HepG2 (cell line): ENCODE data around the gene PCDHGB7. TPM values are rescaled to one million over a fixed set of nuclear protein-coding genes. Genes with fewer than 3 reads are reported as not detected.
"Not testable (repeated sequence)": the region's sequence is repeated elsewhere in the genome, so short reads cannot be mapped to it uniquely, and the experiment has no call there.

Experiments
- ATAC-seq: fragments of 200-7000 bp; cut with Tn5 transposase; 3 replicates; pipeline ENCODE4 v1.9.1; 2020; ENCODE audit warnings: mild to moderate bottlenecking, moderate library complexity
- BruUV-seq: library from RNA; stranded (reverse); fragments of 400-500 nt; replicated peaks from 2 replicates; lab custom pipeline; 2021; lab: Mats Ljungman, UMichigan
- CTCF ChIA-PET: fragments of 300-600 bp; formaldehyde crosslinking; extraction: SDS; loops from one replicate; lab custom pipeline; 2021; ENCODE audit warnings: low total read pairs, inconsistent platforms, low intra/inter-chr PET ratio; lab: Yijun Ruan, JAX
- POLR2A ChIA-PET: fragments of 350-600 bp; sonication (Branson Sonifier 250); formaldehyde crosslinking; loops from one replicate; lab custom pipeline; 2020; ENCODE audit warnings: antibody characterized with exemption, inconsistent platforms; lab: Yijun Ruan, JAX
- DNase-seq: peaks from one replicate; pipeline ENCODE4 v3.0.0-alpha.2; 2015; ENCODE audit warnings: low spot score
- FAIRE-seq: peaks from 3 replicates; lab custom pipeline; 2011; peaks lifted over from hg19 to GRCh38; lab: Jason Lieb, UNC
- H2AFZ ChIP-seq: one replicate; pipeline ENCODE4 v1.6.1; 2011; ENCODE audit warnings: low read length, inconsistent platforms
- H3K27ac ChIP-seq: fragments of 300-600 bp; 3 replicates; pipeline ENCODE4 v1.8.0; 2011; ENCODE audit warnings: mixed run types, mild to moderate bottlenecking, mixed read lengths, low read length, inconsistent platforms; ENCODE audit not compliant: insufficient read depth; ENCODE audit errors: extremely low read length
- H3K27me3 ChIP-seq, 2 experiments: fragments of 200-600 bp in 1 of 2; 2 replicates in 1 of 2; 3 replicates in 1 of 2; pipeline versions ENCODE4 v1.6.0 to v1.8.0; 2011; ENCODE audit warnings: low read length in 2 of 2, mild to moderate bottlenecking in 2 of 2, moderate library complexity in 2 of 2, inconsistent platforms in 1 of 2; ENCODE audit not compliant: insufficient read depth in 2 of 2, control insufficient read depth in 1 of 2
- H3K36me3 ChIP-seq, 2 experiments: fragments of 200-600 bp in 1 of 2; replicated peaks in 1 of 2; 2 replicates in 1 of 2; 3 replicates in 1 of 2; pipeline versions ENCODE4 v1.5.1 to v1.8.0; 2011; ENCODE audit warnings: low read length in 2 of 2, inconsistent platforms in 1 of 2; ENCODE audit not compliant: insufficient read depth in 2 of 2, control insufficient read depth in 1 of 2
- H3K4me1 ChIP-seq: 2 replicates; pipeline ENCODE4 v1.5.1; 2012; ENCODE audit warnings: low read length, inconsistent platforms; ENCODE audit not compliant: insufficient read depth
- H3K4me2 ChIP-seq: 2 replicates; pipeline ENCODE4 v1.6.0; 2011; ENCODE audit warnings: low read depth, low read length, inconsistent platforms
- H3K4me3 ChIP-seq, 3 experiments: fragments of 200-600 bp in 1 of 3; sonication (generic), shearing (Covaris generic) in 1 of 3; replicated peaks in 1 of 3; 2 replicates each; pipeline ENCODE4 v1.5.1; 2011 to 2016; ENCODE audit warnings: low read length in 3 of 3, inconsistent platforms in 2 of 3, low read depth in 2 of 3, mild to moderate bottlenecking in 2 of 3, control low read depth in 1 of 3, mixed read lengths in 1 of 3; ENCODE audit not compliant: insufficient read depth in 1 of 3
- H3K79me2 ChIP-seq: one replicate; pipeline ENCODE4 v1.6.1; 2011; ENCODE audit warnings: low read length, inconsistent platforms; ENCODE audit not compliant: insufficient read depth
- H3K9ac ChIP-seq: 2 replicates; pipeline ENCODE4 v1.6.0; 2011; ENCODE audit warnings: mild to moderate bottlenecking, low read depth, low read length, inconsistent platforms; ENCODE audit not compliant: insufficient read depth
- H3K9me3 ChIP-seq: 2 replicates; pipeline ENCODE4 v1.5.1; 2012; ENCODE audit warnings: mild to moderate bottlenecking, low read length
- H4K20me1 ChIP-seq: 2 replicates; pipeline ENCODE4 v1.6.0; 2011; ENCODE audit warnings: inconsistent platforms, mild to moderate bottlenecking, low read length, moderate library complexity; ENCODE audit not compliant: insufficient read depth
- ATF7-NPFF ChIP-seq: sonication (generic); formaldehyde crosslinking; IDR thresholded peaks from 2 replicates; pipeline ENCODE4 v1.8.1; 2023; ENCODE audit warnings: mild to moderate bottlenecking, low read depth, missing genetic modification reagents, moderate library complexity
- KLF16 ChIP-seq, 2 experiments: sonication (generic) in 1 of 2; formaldehyde crosslinking in 1 of 2; IDR thresholded peaks; 2 replicates each; pipeline versions ENCODE4 v1.6.1 to v1.8.0; 2016 to 2023; ENCODE audit warnings: missing genetic modification reagents in 2 of 2, missing compliant biosample characterization in 1 of 2
- SMYD3 ChIP-seq: sonication (generic); formaldehyde crosslinking; IDR thresholded peaks from 2 replicates; pipeline ENCODE4 v1.8.1; 2023; ENCODE audit warnings: mild to moderate bottlenecking, missing genetic modification reagents
- SNAI1 ChIP-seq: sonication (generic); formaldehyde crosslinking; IDR thresholded peaks from 2 replicates; pipeline ENCODE4 v1.5.0; 2020; ENCODE audit warnings: mild to moderate bottlenecking, missing genetic modification reagents, borderline replicate concordance
- SRSF9 ChIP-seq: fragments of 200-400 bp; formaldehyde crosslinking; IDR thresholded peaks from 2 replicates; pipeline ENCODE4 v1.6.1; 2018; ENCODE audit warnings: borderline replicate concordance, mild to moderate bottlenecking, low read depth, low read length; ENCODE audit not compliant: insufficient read depth, poor library complexity, severe bottlenecking
- WGBS: methylation state at CpG from one replicate; pipeline ENCODE4 v1.1.6; 2017; ENCODE audit warnings: low lambda C conversion rate; 5-methylcytosine and 5-hydroxymethylcytosine counted together
- in situ Hi-C: cut with HindIII; loops from 2 replicates; pipeline ENCODE4 v1.10.0; 2017; ENCODE audit warnings: low pct_unique_long_range_greater_than_20kb; ENCODE audit not compliant: extremely low pct_ligation_motif_present
- intact Hi-C: fragments of 100-400 bp; cut with micrococcal nuclease; formaldehyde crosslinking; loops from one replicate; pipeline ENCODE4 v1.10.0; 2022; ENCODE audit not compliant: unreplicated experiment
- polyA plus RNA-seq, 8 experiments: library from polyadenylated mRNA; depleted of rRNA in 3 of 8; stranded (reverse) in 7 of 8; unstranded in 1 of 8; fragments of >200 nt; fragmentation: Illumina TruSeq in 4 of 8; extraction: Trizol in 4 of 8; gene quantifications; 2 replicates each; pipeline versions ENCODE4 v1.2.1 to v1.2.3, GENCODE V29; 2011 to 2016; ENCODE audit warnings: low read depth in 4 of 8, missing spikeins in 1 of 8, mixed read lengths in 1 of 8; ENCODE audit not compliant: insufficient read depth in 1 of 8
- total RNA-seq, 5 experiments: library from RNA; depleted of rRNA; stranded (reverse); fragments of >200 nt; fragmentation: Illumina TruSeq; extraction: Trizol; gene quantifications; 2 replicates each; pipeline ENCODE4 v1.2.3, GENCODE V29; 2016; ENCODE audit warnings: low read depth in 1 of 5

Gene PCDHGB7
- total and polyA plus RNA-seq, 2 of the 13 experiments (the other 11 are each of a cell fraction or from before 2014, with no cell fraction given): 0.08 to 0.18 TPM

DNA sequence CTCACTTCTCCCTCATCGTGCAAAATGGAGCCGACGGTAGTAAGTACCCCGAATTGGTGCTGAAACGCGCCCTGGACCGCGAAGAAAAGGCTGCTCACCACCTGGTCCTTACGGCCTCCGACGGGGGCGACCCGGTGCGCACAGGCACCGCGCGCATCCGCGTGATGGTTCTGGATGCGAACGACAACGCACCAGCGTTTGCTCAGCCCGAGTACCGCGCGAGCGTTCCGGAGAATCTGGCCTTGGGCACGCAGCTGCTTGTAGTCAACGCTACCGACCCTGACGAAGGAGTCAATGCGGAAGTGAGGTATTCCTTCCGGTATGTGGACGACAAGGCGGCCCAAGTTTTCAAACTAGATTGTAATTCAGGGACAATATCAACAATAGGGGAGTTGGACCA, 13.8 kb downstream of the PCDHGB7 start (continued):
- TF ChIP-seq SNAI1 (no peak), SMYD3 (CRISPR knock-in tag) (no peak), KLF16 (CRISPR knock-in tag; IDR thresholded peaks at IDR 0.05) (no peak), ATF7-NPFF (CRISPR knock-in tag) (no peak), SRSF9 (no peak)

DNA sequence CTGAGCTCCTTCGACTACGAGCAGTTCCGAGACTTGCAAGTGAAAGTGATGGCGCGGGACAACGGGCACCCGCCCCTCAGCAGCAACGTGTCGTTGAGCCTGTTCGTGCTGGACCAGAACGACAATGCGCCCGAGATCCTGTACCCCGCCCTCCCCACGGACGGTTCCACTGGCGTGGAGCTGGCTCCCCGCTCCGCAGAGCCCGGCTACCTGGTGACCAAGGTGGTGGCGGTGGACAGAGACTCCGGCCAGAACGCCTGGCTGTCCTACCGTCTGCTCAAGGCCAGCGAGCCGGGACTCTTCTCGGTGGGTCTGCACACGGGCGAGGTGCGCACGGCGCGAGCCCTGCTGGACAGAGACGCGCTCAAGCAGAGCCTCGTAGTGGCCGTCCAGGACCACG, 14.8 kb downstream of the PCDHGB7 start:
- CTCF ChIA-PET, H3K9ac ChIP-seq, H3K27ac ChIP-seq, intact Hi-C loops, H2AFZ ChIP-seq, in situ Hi-C loops, H3K4me3 ChIP-seq, DNase-seq, POLR2A ChIA-PET, H3K79me2 ChIP-seq, H4K20me1 ChIP-seq, H3K4me1 ChIP-seq, BruUV-seq, ATAC-seq, H3K36me3 ChIP-seq, FAIRE-seq, H3K4me2 ChIP-seq, H3K27me3 ChIP-seq: not testable (repeated sequence)
- WGBS: 86% methylated on average over 8 of the region's 38 CpGs
- H3K9me3 ChIP-seq: peaks cover 19% of the 10 kb centered on the region; the same call in 1 of the 2 replicates

DNA sequence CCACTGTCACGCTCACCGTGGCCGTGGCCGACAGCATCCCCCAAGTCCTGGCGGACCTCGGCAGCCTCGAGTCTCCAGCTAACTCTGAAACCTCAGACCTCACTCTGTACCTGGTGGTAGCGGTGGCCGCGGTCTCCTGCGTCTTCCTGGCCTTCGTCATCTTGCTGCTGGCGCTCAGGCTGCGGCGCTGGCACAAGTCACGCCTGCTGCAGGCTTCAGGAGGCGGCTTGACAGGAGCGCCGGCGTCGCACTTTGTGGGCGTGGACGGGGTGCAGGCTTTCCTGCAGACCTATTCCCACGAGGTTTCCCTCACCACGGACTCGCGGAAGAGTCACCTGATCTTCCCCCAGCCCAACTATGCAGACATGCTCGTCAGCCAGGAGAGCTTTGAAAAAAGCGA, 15.2 kb downstream of the PCDHGB7 start:
- peaks cover 19% of the 10 kb centered on the region; the same call in 1 of the 2 replicates for H3K9me3 ChIP-seq
- H3K27me3 ChIP-seq, DNase-seq, H2AFZ ChIP-seq, H3K9ac ChIP-seq, H4K20me1 ChIP-seq, H3K4me1 ChIP-seq, H3K4me3 ChIP-seq, FAIRE-seq, H3K36me3 ChIP-seq, H3K27ac ChIP-seq, H3K4me2 ChIP-seq, intact Hi-C loops, ATAC-seq, POLR2A ChIA-PET, in situ Hi-C loops, CTCF ChIA-PET, BruUV-seq, H3K79me2 ChIP-seq: not testable (repeated sequence)
- WGBS: 82% methylated on average over 26 of the region's 29 CpGs
